Measurements from ENCODE around the gene COA3. TPM values are rescaled to one million over a fixed set of nuclear protein-coding genes. Genes with fewer than 3 reads are reported as not detected.

The COA3 gene
- polyA plus RNA-seq, 1 donor (not counting 4 experiments of a cell fraction or from before 2014, with no cell fraction given), result 97.8 TPM

DNA sequence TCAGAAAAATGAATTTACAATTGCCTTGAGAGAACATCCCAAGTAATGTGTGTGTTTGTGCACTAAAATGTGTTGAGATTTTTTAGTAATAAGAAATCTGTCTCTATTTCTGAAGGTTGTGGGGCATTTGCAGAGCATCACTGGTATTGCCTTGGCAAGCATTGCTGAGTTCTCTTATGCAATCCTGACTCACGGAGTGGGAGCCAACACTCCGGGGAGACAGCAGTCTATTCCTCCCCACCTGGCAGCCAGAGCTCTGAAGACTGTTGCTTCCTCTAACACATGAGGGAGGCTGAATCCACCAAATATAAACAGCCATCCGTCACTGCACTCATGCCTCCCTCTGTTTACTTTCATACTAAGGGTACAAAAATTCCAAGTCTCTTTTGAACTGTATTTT, 10.7 kb upstream of the COA3 start:
- Histone ChIP-seq H3K79me2 (ENCODE audit: control insufficient read depth, insufficient read depth, low read length) (no peaks in the 10 kb centered on the region), H3K4me3 (ENCODE audit: control insufficient read depth in 2 of 3, extremely low read depth in 1 of 3, insufficient read depth in 2 of 3, low read depth in 1 of 3, low read length in 3 of 3) (no peak overlapping the region), H3K9me3 (ENCODE audit: control insufficient read depth, low read depth, low read length) (no peaks in the 10 kb centered on the region), H3K27ac (ENCODE audit: control insufficient read depth, insufficient read depth, low read length) (no peak overlapping the region), H2AFZ (ENCODE audit: control insufficient read depth, low read length) (no peak overlapping the region), H3K4me2 (ENCODE audit: control insufficient read depth, extremely low read depth, insufficient read depth, low read depth, low read length) (no peak overlapping the region), H3K36me3 (ENCODE audit: control insufficient read depth in 2 of 2, extremely low read depth in 1 of 2, insufficient read depth in 2 of 2, low read length in 2 of 2) (peaks cover 11 to 12% of the 10 kb centered on the region in 2 experiments), H3K4me1 (ENCODE audit: control insufficient read depth, extremely low read depth, insufficient read depth, low read length) (no peaks in the 10 kb centered on the region), H3K27me3 (ENCODE audit: control insufficient read depth, extremely low read depth, insufficient read depth, low read length) (no peaks in the 10 kb centered on the region), H3K9ac (ENCODE audit: control insufficient read depth, extremely low read depth, insufficient read depth, low read length) (peak overlapping the region; percentile 20), H3K9me1 (ENCODE audit: control insufficient read depth, extremely low read depth, insufficient read depth, low read length) (peaks cover 2% of the 10 kb centered on the region), H4K20me1 (ENCODE audit: control insufficient read depth, extremely low read depth, insufficient read depth, low read length) (no peaks in the 10 kb centered on the region)
- TF ChIP-seq CTCF (optimal IDR thresholded peaks at IDR 0.05 in 1 of 3, IDR thresholded peaks at IDR 0.05 in 1 of 3, conservative IDR thresholded peaks at IDR 0.05 in 1 of 3; ENCODE audit: extremely low read depth in 1 of 3, insufficient read depth in 2 of 3, low read length in 3 of 3), result no peak
- no peak for TF ChIP-seq EZH2 (IDR thresholded peaks at IDR 0.05; ENCODE audit: low read length)
- no peak for DNase-seq (ENCODE audit: low read depth, low spot score)
- dilution Hi-C loops (cut with MboI; ENCODE audit: extremely low pct_ligation_motif_present, low sequenced_read_pairs), result no loop called here
- no peak for FAIRE-seq

GRCh38 chr17:42806249-42806648, 7.7 kb upstream of the COA3 start:
- no peak for DNase-seq (ENCODE audit: low read depth, low spot score)
- Histone ChIP-seq H3K36me3 (ENCODE audit: control insufficient read depth in 2 of 2, extremely low read depth in 1 of 2, insufficient read depth in 2 of 2, low read length in 2 of 2) (peaks cover 6 to 8% of the 10 kb centered on the region in 2 experiments), H3K4me3 (ENCODE audit: control insufficient read depth in 2 of 3, extremely low read depth in 1 of 3, insufficient read depth in 2 of 3, low read depth in 1 of 3, low read length in 3 of 3) (no peak overlapping the region), H3K79me2 (ENCODE audit: control insufficient read depth, insufficient read depth, low read length) (no peaks in the 10 kb centered on the region), H4K20me1 (ENCODE audit: control insufficient read depth, extremely low read depth, insufficient read depth, low read length) (no peaks in the 10 kb centered on the region), H3K27me3 (ENCODE audit: control insufficient read depth, extremely low read depth, insufficient read depth, low read length) (no peaks in the 10 kb centered on the region), H3K4me1 (ENCODE audit: control insufficient read depth, extremely low read depth, insufficient read depth, low read length) (no peaks in the 10 kb centered on the region), H3K4me2 (ENCODE audit: control insufficient read depth, extremely low read depth, insufficient read depth, low read depth, low read length) (no peak overlapping the region), H2AFZ (ENCODE audit: control insufficient read depth, low read length) (no peak overlapping the region), H3K9me1 (ENCODE audit: control insufficient read depth, extremely low read depth, insufficient read depth, low read length) (peaks cover 2% of the 10 kb centered on the region), H3K9me3 (ENCODE audit: control insufficient read depth, low read depth, low read length) (no peaks in the 10 kb centered on the region), H3K27ac (ENCODE audit: control insufficient read depth, insufficient read depth, low read length) (no peak overlapping the region), H3K9ac (ENCODE audit: control insufficient read depth, extremely low read depth, insufficient read depth, low read length) (no peak overlapping the region)
- TF ChIP-seq EZH2 (IDR thresholded peaks at IDR 0.05; ENCODE audit: low read length) (no peak), CTCF (optimal IDR thresholded peaks at IDR 0.05 in 1 of 3, IDR thresholded peaks at IDR 0.05 in 1 of 3, conservative IDR thresholded peaks at IDR 0.05 in 1 of 3; ENCODE audit: extremely low read depth in 1 of 3, insufficient read depth in 2 of 3, low read length in 3 of 3) (no peak)
- FAIRE-seq, result no peak
- dilution Hi-C loops (cut with MboI; ENCODE audit: extremely low pct_ligation_motif_present, low sequenced_read_pairs), result no loop called here

All from keratinocyte (primary cell).